GM18951 (cell line): ENCODE measurements around the gene DNAH12.
"Not testable (repeated sequence)": the region's sequence is repeated elsewhere in the genome, so short reads cannot be mapped to it uniquely, and the experiment has no call there.

ENCODE experiments used
- POLR2A ChIP-seq: IDR thresholded peaks from 4 replicates; pipeline ENCODE4 v1.6.1; 2011; ENCODE audit warnings: mild to moderate bottlenecking; ENCODE audit not compliant: insufficient read length, insufficient read depth; ENCODE audit errors: extremely low read depth
- in situ Hi-C: fragments of 300-500 bp; cut with MboI; formaldehyde crosslinking; loops from one replicate; pipeline ENCODE4 v1.12.0; 2022; ENCODE audit warnings: low sequenced_read_pairs, mixed read lengths, inconsistent platforms; ENCODE audit not compliant: unreplicated experiment

The DNAH12 gene

GRCh38 chr3:57335283-57335938 lies 208.7 kb downstream of the DNAH12 start:
- no peak for TF ChIP-seq POLR2A
- in situ Hi-C loops: no loop called here

- TF ChIP-seq POLR2A: no peak
- in situ Hi-C loops: no loop called here
These were observed 213.0 kb downstream of the DNAH12 start for GRCh38 chr3:57331078-57331610.

DNA sequence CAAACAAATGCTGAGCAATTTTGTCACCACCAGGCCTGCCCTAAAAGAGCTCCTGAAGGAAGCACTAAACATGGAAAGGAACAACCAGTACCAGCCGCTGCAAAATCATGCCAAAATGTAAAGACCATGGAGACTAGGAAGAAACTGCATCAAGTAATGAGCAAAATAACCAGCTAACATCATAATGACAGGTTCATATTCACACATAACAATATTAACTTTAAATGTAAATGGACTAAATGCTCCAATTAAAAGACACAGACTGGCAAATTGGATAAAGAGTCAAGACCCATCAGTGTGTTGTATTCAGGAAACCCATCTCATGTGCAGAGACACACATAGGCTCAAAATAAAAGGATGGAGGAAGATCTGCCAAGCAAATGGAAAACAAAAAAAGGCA lies 217.6 kb downstream of the DNAH12 start:
- in situ Hi-C loops: not testable (repeated sequence)

DNA sequence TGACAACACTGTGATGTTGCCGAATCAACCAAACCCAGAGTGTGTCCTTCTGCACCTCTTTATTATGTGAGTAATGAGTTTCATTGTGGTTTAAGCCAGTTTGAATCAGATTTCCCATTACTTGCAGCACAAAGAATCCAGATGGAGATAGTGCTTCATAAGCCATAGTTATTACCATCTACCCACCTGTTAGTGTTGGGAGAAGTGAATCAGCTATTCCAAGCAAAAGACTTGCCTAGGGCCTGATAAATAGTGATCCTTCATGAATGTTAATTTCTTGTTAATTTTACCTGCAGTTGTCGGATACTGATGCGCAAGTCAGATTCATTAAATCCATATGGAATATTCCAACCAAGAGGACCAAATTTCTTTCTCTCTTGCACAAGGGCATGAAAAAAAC lies 229.9 kb downstream of the DNAH12 start:
- no peak for TF ChIP-seq POLR2A
- in situ Hi-C loops: no loop called here

DNA sequence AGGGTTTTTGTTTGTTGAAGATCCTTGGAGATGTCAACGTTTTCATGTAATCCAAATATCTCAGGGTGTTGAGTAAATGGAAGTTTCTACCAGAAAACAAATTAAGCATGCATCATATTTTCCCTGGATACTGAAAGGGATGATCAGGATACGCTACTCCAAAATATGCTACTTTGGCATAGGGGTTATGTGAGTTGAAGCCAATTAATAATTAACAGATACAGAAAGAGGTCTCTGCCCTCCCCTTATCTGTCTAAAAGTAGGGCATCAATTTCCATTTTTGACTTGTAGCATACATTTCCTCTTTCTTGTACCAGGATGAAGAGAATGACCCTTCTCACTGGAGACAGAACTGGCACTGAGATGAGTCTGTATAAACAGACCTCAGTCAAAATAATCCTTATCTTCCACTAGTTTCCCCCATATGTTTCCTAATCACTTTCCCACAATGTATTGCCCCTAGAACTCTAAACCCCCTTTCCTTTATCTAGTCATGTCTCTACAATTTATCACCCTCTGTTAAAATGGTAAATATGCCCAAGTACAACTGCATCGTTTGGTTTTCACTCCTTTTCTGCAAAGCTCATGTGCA lies 234.3 kb downstream of the DNAH12 start:
- in situ Hi-C loops: no loop called here
- no peak for TF ChIP-seq POLR2A

DNA sequence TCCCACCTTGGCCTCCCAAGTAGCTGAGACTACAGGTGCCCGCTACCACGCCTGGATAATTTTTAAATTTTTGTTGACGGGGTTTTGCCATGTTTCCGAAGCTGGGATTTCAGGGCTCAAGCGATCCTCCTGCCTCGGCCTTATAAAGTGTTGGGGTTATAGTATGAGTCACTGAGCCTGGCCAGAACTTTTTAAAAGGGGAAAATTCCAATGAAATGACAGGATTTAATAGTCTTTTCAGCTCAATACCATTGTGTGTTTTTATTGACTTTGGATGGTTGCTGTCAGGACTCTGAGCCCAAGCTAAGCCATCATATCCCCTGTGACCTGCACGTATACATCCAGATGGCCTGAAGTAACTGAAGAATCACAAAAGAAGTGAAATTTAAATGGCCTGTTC lies 240.6 kb downstream of the DNAH12 start:
- in situ Hi-C loops: not testable (repeated sequence)

DNA sequence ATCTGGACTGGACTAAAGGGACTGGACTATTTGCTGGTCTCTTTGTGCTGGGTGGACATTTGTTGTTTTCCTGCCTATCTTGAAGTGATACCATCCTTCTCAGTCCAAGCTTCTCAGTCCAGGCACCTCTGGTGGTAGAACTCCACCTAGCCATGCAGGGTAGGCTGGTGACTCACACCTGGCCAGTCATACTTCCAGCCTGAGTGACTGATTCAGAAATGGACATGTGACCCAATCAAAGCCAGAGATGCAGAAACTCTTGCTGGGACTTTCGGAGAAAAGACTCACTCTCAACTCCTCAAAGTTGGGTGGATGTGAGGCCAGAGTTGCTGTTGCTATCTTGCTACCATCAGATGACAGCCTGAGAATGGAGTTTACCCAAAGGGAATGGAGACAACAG lies 246.1 kb downstream of the DNAH12 start:
- in situ Hi-C loops: no loop called here
- no peak for TF ChIP-seq POLR2A

- no peak for TF ChIP-seq POLR2A
- in situ Hi-C loops: no loop called here
These were observed 251.1 kb downstream of the DNAH12 start for GRCh38 chr3:57292897-57293526.

DNA sequence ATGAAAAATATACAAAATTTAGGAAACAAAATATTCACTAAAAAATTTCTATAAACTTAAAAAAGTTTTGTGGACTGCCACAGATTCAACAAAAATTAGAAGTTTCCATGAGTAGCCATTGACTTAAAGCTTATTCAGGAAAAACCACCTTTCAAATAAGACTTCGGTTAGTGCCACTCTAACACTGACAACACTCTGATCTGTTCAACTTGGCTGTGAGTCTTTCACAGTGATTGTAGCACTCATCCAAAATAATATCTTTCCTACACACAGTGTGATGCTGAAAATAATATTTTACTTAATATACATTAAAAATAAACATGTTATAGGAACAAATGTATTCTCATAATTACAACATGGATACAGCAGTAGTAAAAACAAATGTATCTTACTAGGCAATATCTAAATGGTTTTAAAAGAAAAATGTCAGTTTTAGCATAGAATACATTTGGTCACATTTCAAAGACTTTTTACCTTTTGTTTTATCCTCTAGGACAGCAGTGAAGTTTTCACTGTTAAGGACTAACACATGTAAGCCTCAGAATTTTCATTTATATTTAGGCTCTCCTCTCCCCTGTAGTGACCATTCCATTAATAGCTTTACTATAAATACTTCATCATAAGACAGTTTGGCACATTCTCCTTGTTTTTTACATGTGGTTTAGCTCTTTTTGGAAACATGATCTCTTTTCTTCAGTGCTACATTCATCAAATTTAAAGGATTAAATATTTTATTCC lies 251.8 kb downstream of the DNAH12 start, which contains the start of gene ASB14:
Gene ASB14, minus strand, starts transcription at position 527 of the 738 bp plus-strand sequence. CDS start 652 bp downstream, outside the sequence.
- in situ Hi-C loops: no loop called here
- no peak for TF ChIP-seq POLR2A

GRCh38 chr3:57288403-57288802 lies 255.7 kb downstream of the DNAH12 start:
- in situ Hi-C loops: no loop called here
- no peak for TF ChIP-seq POLR2A

DNA sequence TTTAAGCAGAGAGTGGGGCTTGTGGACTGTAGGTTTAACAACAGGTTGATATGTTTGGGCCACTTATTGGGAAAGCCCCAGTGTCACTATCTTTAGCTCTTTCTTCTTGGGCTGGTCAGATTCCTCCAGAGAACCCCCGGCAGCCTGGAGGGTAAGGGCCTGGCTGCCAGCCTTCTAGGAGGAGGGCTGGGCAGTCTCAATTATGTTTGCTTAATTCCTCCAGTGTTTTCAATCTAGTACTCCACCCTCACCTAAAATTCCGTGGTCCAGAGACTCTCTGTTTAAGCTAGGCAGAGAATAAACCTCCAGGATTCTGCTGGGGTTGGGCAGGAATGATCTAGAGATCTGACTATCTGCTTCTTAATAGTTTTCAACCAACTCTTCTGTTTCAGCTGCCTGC lies 256.9 kb downstream of the DNAH12 start:
- in situ Hi-C loops: no loop called here

GRCh38 chr3:57283334-57283733 lies 260.8 kb downstream of the DNAH12 start:
- no peak for TF ChIP-seq POLR2A
- in situ Hi-C loops: no loop called here

More for the DNA sequence above, 256.9 kb downstream of the DNAH12 start:
- no peak for TF ChIP-seq POLR2A

DNA sequence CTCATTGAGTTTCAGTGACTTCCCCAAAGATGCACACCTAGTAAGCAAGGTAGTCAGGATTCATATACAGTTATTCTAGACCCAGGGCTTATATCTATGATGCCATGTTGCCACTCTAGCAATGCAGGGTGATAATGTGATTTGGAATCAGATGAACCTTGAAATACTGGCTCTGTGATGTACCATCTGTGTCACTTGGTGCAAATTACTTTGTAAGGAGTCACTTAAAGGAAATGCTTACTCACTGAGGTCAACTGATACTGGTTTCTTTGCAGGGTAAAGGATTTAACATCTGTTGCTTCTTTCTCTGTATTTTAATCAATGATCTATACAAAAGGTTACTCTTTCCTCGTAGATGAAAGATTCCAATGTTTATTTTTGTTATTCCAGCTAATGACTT lies 262.4 kb downstream of the DNAH12 start:
- no peak for TF ChIP-seq POLR2A
- in situ Hi-C loops: no loop called here
